GM12878 (cell line): Measurements from ENCODE around the gene FHL3. TPM values are rescaled to one million over a fixed set of nuclear protein-coding genes. Genes with fewer than 3 reads are reported as not detected.

Experiments
- ATAC-seq: fragments of 200-7000 bp; cut with Tn5 transposase; 3 replicates; pipeline ENCODE4 v1.9.1; 2020; ENCODE audit warnings: mild to moderate bottlenecking, moderate library complexity
- BruUV-seq: library from RNA; stranded (reverse); fragments of 400-500 nt; replicated peaks from 2 replicates; lab custom pipeline; 2021; lab: Mats Ljungman, UMichigan
- CTCF ChIA-PET: fragments of 300-600 bp; sonication (Branson Sonifier 250); formaldehyde crosslinking; extraction: SDS; loops from one replicate; lab custom pipeline; 2021; ENCODE audit warnings: inconsistent platforms; lab: Yijun Ruan, JAX
- POLR2A ChIA-PET: fragments of 350-600 bp; formaldehyde crosslinking; extraction: SDS; loops from one replicate; lab custom pipeline; 2021; ENCODE audit warnings: inconsistent platforms; lab: Charles Lee
- RAD21 ChIA-PET: fragments of 300-600 bp; sonication (Branson Sonifier 250); formaldehyde crosslinking; loops from one replicate; lab custom pipeline; 2023; ENCODE audit warnings: antibody characterized with exemption; ENCODE audit not compliant: unreplicated experiment; lab: Charles Lee
- SMC1A ChIA-PET: fragments of 300-600 bp; sonication (Branson Sonifier 250); formaldehyde crosslinking; loops from one replicate; lab custom pipeline; 2023; ENCODE audit not compliant: unreplicated experiment, uncharacterized antibody; lab: Charles Lee
- DNase-seq: peaks from one replicate; pipeline ENCODE4 v3.0.0-alpha.2; 2011; ENCODE audit warnings: low read depth, low spot score
- FAIRE-seq: peaks from 3 replicates; lab custom pipeline; 2011; peaks lifted over from hg19 to GRCh38; lab: Jason Lieb, UNC
- H2AFZ ChIP-seq: 2 replicates; pipeline ENCODE4 v1.6.0; 2011; ENCODE audit warnings: low read depth, low read length, control low read depth; ENCODE audit not compliant: control insufficient read depth
- H3K27ac ChIP-seq: 2 replicates; pipeline ENCODE4 v1.5.1; 2011; ENCODE audit warnings: control low read depth; ENCODE audit not compliant: control insufficient read depth, insufficient read depth
- H3K27me3 ChIP-seq, 2 experiments: replicated peaks in 1 of 2; 2 replicates each; pipeline versions ENCODE4 v1.6.0 to v1.6.1; 2011; ENCODE audit warnings: low read length in 1 of 2; ENCODE audit not compliant: control insufficient read depth in 2 of 2, insufficient read depth in 2 of 2
- H3K36me3 ChIP-seq, 2 experiments: 2 replicates each; pipeline ENCODE4 v1.5.1; 2011; ENCODE audit warnings: low read length in 1 of 2; ENCODE audit not compliant: control insufficient read depth in 2 of 2, insufficient read depth in 2 of 2
- H3K4me1 ChIP-seq: 2 replicates; pipeline ENCODE4 v1.6.1; 2011; ENCODE audit warnings: mild to moderate bottlenecking, low read length, moderate library complexity, mixed read lengths; ENCODE audit not compliant: control insufficient read depth, insufficient read depth
- H3K4me2 ChIP-seq: 2 replicates; pipeline ENCODE4 v1.6.0; 2011; ENCODE audit warnings: control low read depth; ENCODE audit not compliant: control insufficient read depth, insufficient read depth
- H3K4me3 ChIP-seq: fragments of 200-600 bp; sonication (generic); 2 replicates; pipeline ENCODE4 v1.5.1; 2016
- H3K79me2 ChIP-seq: 2 replicates; pipeline ENCODE4 v1.6.0; 2011; ENCODE audit warnings: low read length; ENCODE audit not compliant: control insufficient read depth, insufficient read depth
- H3K9ac ChIP-seq: 2 replicates; pipeline ENCODE4 v1.8.0; 2011; ENCODE audit warnings: low read length, control low read depth, mixed read lengths; ENCODE audit not compliant: control insufficient read depth, insufficient read depth
- H3K9me3 ChIP-seq: replicated peaks from 3 replicates; pipeline ENCODE4 v1.5.1; 2011; ENCODE audit warnings: mild to moderate bottlenecking, low read length; ENCODE audit not compliant: control insufficient read depth, insufficient read depth
- H4K20me1 ChIP-seq: 2 replicates; pipeline ENCODE4 v1.6.0; 2011; ENCODE audit not compliant: control insufficient read depth, insufficient read depth
- MEF2A ChIP-seq: IDR thresholded peaks from 2 replicates; pipeline ENCODE4 v1.6.1; 2011; ENCODE audit warnings: low read depth, mild to moderate bottlenecking, low read length, moderate library complexity; ENCODE audit not compliant: insufficient read depth
- NFIC ChIP-seq: IDR thresholded peaks from 2 replicates; pipeline ENCODE4 v1.6.1; 2012; ENCODE audit warnings: low read depth, mild to moderate bottlenecking, inconsistent platforms, low read length, moderate library complexity
- RELB ChIP-seq: fragments of 450-650 bp; IDR thresholded peaks from 2 replicates; pipeline ENCODE4 v1.6.1; 2017; ENCODE audit warnings: low read depth, mild to moderate bottlenecking, moderate library complexity
- WGBS: methylation state at CpG from one replicate; pipeline ENCODE4 v1.1.6; 2016; ENCODE audit warnings: low lambda C conversion rate; ENCODE audit not compliant: insufficient replicate concordance, insufficient coverage; ENCODE audit errors: missing lambda C conversion rate; 5-methylcytosine and 5-hydroxymethylcytosine counted together
- in situ Hi-C: fragments of 300-500 bp; cut with MboI; formaldehyde crosslinking; loops from 9 replicates; pipeline ENCODE4 v1.14.3; 2018; ENCODE audit warnings: mixed read lengths
- intact Hi-C: fragments of 100-400 bp; cut with micrococcal nuclease; formaldehyde crosslinking; loops from one replicate; pipeline ENCODE4 v1.14.2; 2022; ENCODE audit not compliant: unreplicated experiment
- polyA plus RNA-seq, 11 experiments: library from polyadenylated mRNA; depleted of rRNA in 4 of 11; unstranded in 6 of 11; stranded (reverse) in 5 of 11; fragments of >200 nt; fragmentation: Nextera tagmentation in 4 of 11; fragmentation: Illumina TruSeq in 1 of 11; extraction: Ambion mirVana in 4 of 11; extraction: Trizol in 1 of 11; gene quantifications; 1 replicate in 1 of 11; 2 replicates in 10 of 11; pipeline versions ENCODE4 v1.2.1 to v1.2.3, GENCODE V29; 2011 to 2016; ENCODE audit warnings: inconsistent platforms in 2 of 11, missing spikeins in 2 of 11, low read depth in 1 of 11
- total RNA-seq, 4 experiments: library from RNA; depleted of rRNA in 3 of 4; stranded (reverse); fragments of >200 nt in 3 of 4; fragmentation: Illumina TruSeq in 1 of 4; extraction: Trizol in 1 of 4; gene quantifications; 2 replicates each; pipeline versions ENCODE4 v1.2.1 to v1.2.3, GENCODE V29; 2013 to 2021

Gene FHL3
- total and polyA plus RNA-seq, 10 of the 15 experiments (the other 5 are each of a cell fraction or from before 2014, with no cell fraction given) = 0.26 to 13.9 (median 7.9) TPM

GRCh38 chr1:38028671-38029070 is 23.4 kb upstream of the FHL3 start:
- no peaks in the 10 kb centered on the region for H4K20me1 ChIP-seq
- no peak overlapping the region for H3K4me3 ChIP-seq
- DNase-seq = no peak
- WGBS = 0% methylated on average over 2 of the region's 2 CpGs
- TF ChIP-seq RELB (no peak), NFIC (no peak), MEF2A (no peak)
- H3K79me2 ChIP-seq = no peaks in the 10 kb centered on the region
- POLR2A ChIA-PET = interaction anchor here (0.8 to 4.9 kb wide), 6 partner anchors 14 to 145 kb away, joined by 3 to 32 read pairs (median 7); no protein-coding TSS in a partner anchor
- SMC1A ChIA-PET = interaction anchor here (0.7 to 7.1 kb wide), 17 partner anchors 10 to 807 kb away, joined by 3 to 77 read pairs (median 7); no protein-coding TSS in a partner anchor
- H3K9me3 ChIP-seq = no peaks in the 10 kb centered on the region
- no peak overlapping the region for H2AFZ ChIP-seq
- peak overlapping the region; percentile 59 for H3K9ac ChIP-seq
- CTCF ChIA-PET = interaction anchor here (0.9 to 13.9 kb wide), 18 partner anchors 9 to 808 kb away, joined by 3 to 252 read pairs (median 10); partner anchors contain the start of genes SF3A3 and UTP11
- in situ Hi-C loops = loop anchor here (5.0 to 25.0 kb wide), 2 partner anchors 559 to 789 kb away; no protein-coding TSS in a partner anchor
- peaks cover 52% of the 10 kb centered on the region for H3K4me1 ChIP-seq
- RAD21 ChIA-PET = interaction anchor here (0.8 to 7.3 kb wide), 20 partner anchors 10 to 806 kb away, joined by 3 to 173 read pairs (median 6); partner anchors contain the start of genes POU3F1 and SF3A3
- H3K4me2 ChIP-seq = peak overlapping the region; percentile 82
- intact Hi-C loops = loop anchor here (1.0 to 5.0 kb wide), 3 partner anchors 124 to 559 kb away; no protein-coding TSS in a partner anchor
- ATAC-seq = peak; percentile 3; the same call in 2 of the 3 replicates
- peaks cover 4% of the 10 kb centered on the region in 2 experiments; a peak in 3 of 4 replicates for H3K36me3 ChIP-seq
- FAIRE-seq = no peak
- peak overlapping the region; percentile 79 for H3K27ac ChIP-seq
- no peaks in the 10 kb centered on the region for H3K27me3 ChIP-seq
- BruUV-seq = no TSS peak
